SK-N-SH (cell line): Measurements from ENCODE around the gene LRGUK. TPM values are rescaled to one million over a fixed set of nuclear protein-coding genes. Genes with fewer than 3 reads are reported as not detected.

Experiments
- CTCF ChIA-PET: fragments of 300-600, 350-600 bp; formaldehyde crosslinking; extraction: SDS; loops from one replicate; lab custom pipeline; 2021; lab: Yijun Ruan, JAX
- POLR2A ChIA-PET: fragments of 350-600 bp; sonication (Branson Sonifier 250); formaldehyde crosslinking; extraction: SDS; loops from one replicate; lab custom pipeline; 2020; ENCODE audit warnings: antibody characterized with exemption, inconsistent platforms; lab: Yijun Ruan, JAX
- DNase-seq: peaks from one replicate; pipeline ENCODE4 v3.0.0; 2012
- H2AFZ ChIP-seq: fragments of 200-600 bp; sonication (generic); 2 replicates; pipeline ENCODE4 v1.8.1; 2016; ENCODE audit warnings: antibody characterized with exemption, mild to moderate bottlenecking, low read depth
- H3F3A ChIP-seq: fragments of 200-600 bp; sonication (generic); replicated peaks from 2 replicates; pipeline ENCODE3; 2016; ENCODE audit warnings: antibody characterized with exemption, mild to moderate bottlenecking; ENCODE audit not compliant: insufficient read depth
- H3K27ac ChIP-seq, 2 experiments: fragments of 200-500 bp in 1 of 2; fragments of 200-600 bp in 1 of 2; sonication (Bioruptor generic) in 1 of 2; sonication (generic), shearing (Covaris generic) in 1 of 2; 2 replicates each; pipeline versions ENCODE4 v1.5.1 to v1.6.1; 2014 to 2016; ENCODE audit warnings: low read depth in 2 of 2, inconsistent platforms in 1 of 2, low read length in 1 of 2, mild to moderate bottlenecking in 1 of 2, mixed read lengths in 1 of 2
- H3K27me3 ChIP-seq: fragments of 200-600 bp; sonication (generic), shearing (Covaris generic); 2 replicates; pipeline ENCODE4 v1.6.1; 2016; ENCODE audit warnings: mixed run types; ENCODE audit not compliant: insufficient read depth
- H3K36me3 ChIP-seq, 2 experiments: fragments of 200-500 bp in 1 of 2; fragments of 200-600 bp in 1 of 2; sonication (Bioruptor generic) in 1 of 2; sonication (generic) in 1 of 2; replicated peaks in 1 of 2; 2 replicates each; pipeline versions ENCODE3 to v1.5.1; 2014 to 2016; ENCODE audit warnings: low read length in 1 of 2, mild to moderate bottlenecking in 1 of 2; ENCODE audit not compliant: insufficient read depth in 2 of 2, control insufficient read depth in 1 of 2
- H3K4me1 ChIP-seq, 2 experiments: fragments of 200-500 bp in 1 of 2; fragments of 200-600 bp in 1 of 2; sonication (Bioruptor generic) in 1 of 2; sonication (generic), shearing (Covaris generic) in 1 of 2; 2 replicates each; pipeline versions ENCODE4 v1.5.1 to v1.6.1; 2014 to 2016; ENCODE audit warnings: low read depth in 1 of 2, low read length in 1 of 2, mixed run types in 1 of 2; ENCODE audit not compliant: insufficient read depth in 2 of 2, control insufficient read depth in 1 of 2
- H3K4me2 ChIP-seq: fragments of 200-600 bp; sonication (generic), shearing (Covaris generic); 2 replicates; pipeline ENCODE4 v1.6.1; 2017; ENCODE audit warnings: mixed run types
- H3K4me3 ChIP-seq, 2 experiments: fragments of 200-500 bp in 1 of 2; fragments of 200-600 bp in 1 of 2; sonication (Bioruptor generic) in 1 of 2; sonication (generic), shearing (Covaris generic) in 1 of 2; 2 replicates each; pipeline versions ENCODE4 v1.5.1 to v1.8.1; 2014 to 2016; ENCODE audit warnings: low read depth in 2 of 2, inconsistent platforms in 1 of 2, low read length in 1 of 2, mild to moderate bottlenecking in 1 of 2, mixed read lengths in 1 of 2, moderate library complexity in 1 of 2
- H3K79me2 ChIP-seq: fragments of 200-600 bp; sonication (generic); 2 replicates; pipeline ENCODE4 v1.8.1; 2017; ENCODE audit warnings: mild to moderate bottlenecking; ENCODE audit not compliant: insufficient read depth
- H3K9ac ChIP-seq: fragments of 200-600 bp; sonication (generic); 2 replicates; pipeline ENCODE4 v1.6.1; 2017; ENCODE audit warnings: mixed run types
- H3K9me2 ChIP-seq: fragments of 200-600 bp; sonication (generic); 2 replicates; pipeline ENCODE4 v1.6.1; 2017; ENCODE audit warnings: mixed run types
- H3K9me3 ChIP-seq: fragments of 200-600 bp; sonication (generic); 2 replicates; pipeline ENCODE4 v1.6.1; 2017; ENCODE audit warnings: mixed run types, mild to moderate bottlenecking, moderate library complexity
- H4K20me1 ChIP-seq: fragments of 200-600 bp; sonication (generic); 2 replicates; pipeline ENCODE4 v1.6.1; 2017; ENCODE audit warnings: mild to moderate bottlenecking, mixed run types; ENCODE audit not compliant: insufficient read depth
- EP300 ChIP-seq, 2 experiments: IDR thresholded peaks; 2 replicates each; pipeline versions ENCODE4 v1.4.0 to v1.6.1; 2012; ENCODE audit warnings: borderline replicate concordance in 1 of 2, low read depth in 1 of 2, low read length in 1 of 2
- FOXJ3 ChIP-seq: sonication (generic); formaldehyde crosslinking; IDR thresholded peaks from 2 replicates; pipeline ENCODE4 v1.5.1; 2020; ENCODE audit warnings: mild to moderate bottlenecking, missing genetic modification reagents
- GABPA ChIP-seq: IDR thresholded peaks from 2 replicates; pipeline ENCODE4 v1.4.0; 2012; ENCODE audit warnings: low read depth, mild to moderate bottlenecking
- NFIC ChIP-seq: IDR thresholded peaks from 2 replicates; pipeline ENCODE4 v1.4.0; 2012; ENCODE audit warnings: borderline replicate concordance
- RCOR1 ChIP-seq: fragments of 150-350 bp; IDR thresholded peaks from 2 replicates; pipeline ENCODE4 v1.6.1; 2017; ENCODE audit warnings: antibody characterized with exemption, low read length
- SMC3 ChIP-seq: IDR thresholded peaks from 2 replicates; pipeline ENCODE4 v1.6.1; 2012; ENCODE audit warnings: low read depth, low read length, improper control_type of control experiment
- TCF12 ChIP-seq: IDR thresholded peaks from 2 replicates; pipeline ENCODE4 v1.4.0; 2012
- TEAD4 ChIP-seq: IDR thresholded peaks from 2 replicates; pipeline ENCODE4 v1.4.0; 2012; ENCODE audit warnings: mild to moderate bottlenecking, borderline replicate concordance; ENCODE audit not compliant: insufficient read depth
- WGBS: methylation state at CpG from one replicate; pipeline ENCODE4 v1.1.6; 2017; ENCODE audit warnings: low lambda C conversion rate; 5-methylcytosine and 5-hydroxymethylcytosine counted together
- polyA plus RNA-seq, 3 experiments: library from polyadenylated mRNA; depleted of rRNA; stranded (reverse); fragments of >200 nt; gene quantifications; 2 replicates each; pipeline ENCODE4 v1.2.3, GENCODE V29; 2012
- TF ChIP-seq, protein P1 (sequence below): fragments of 200-600 bp; sonication (generic); IDR thresholded peaks from 2 replicates; pipeline ENCODE4 v1.6.1; 2017; ENCODE audit warnings: antibody characterized with exemption, mild to moderate bottlenecking, moderate library complexity
- TF ChIP-seq, protein P2 (sequence below): IDR thresholded peaks from 2 replicates; pipeline ENCODE4 v1.6.1; 2012; ENCODE audit warnings: mild to moderate bottlenecking, low read depth, low read length, moderate library complexity
- TF ChIP-seq, protein P3 (sequence below): IDR thresholded peaks from 2 replicates; pipeline ENCODE4 v1.4.0; 2012; ENCODE audit warnings: low read depth, borderline replicate concordance
- TF ChIP-seq, protein P4 (sequence below): fragments of 150-350 bp; IDR thresholded peaks from 2 replicates; pipeline ENCODE4 v1.6.1; 2017; ENCODE audit warnings: antibody characterized with exemption, low read length, low read depth, borderline replicate concordance
- TF ChIP-seq, protein P5 (sequence below): fragments of 150-350 bp; IDR thresholded peaks from 2 replicates; pipeline ENCODE4 v1.6.1; 2016; ENCODE audit warnings: mild to moderate bottlenecking, low read depth, low read length

LRGUK gene
- polyA plus RNA-seq, 1 of the 3 experiments (the other 2 are of a cell fraction): 1.5 TPM

DNA sequence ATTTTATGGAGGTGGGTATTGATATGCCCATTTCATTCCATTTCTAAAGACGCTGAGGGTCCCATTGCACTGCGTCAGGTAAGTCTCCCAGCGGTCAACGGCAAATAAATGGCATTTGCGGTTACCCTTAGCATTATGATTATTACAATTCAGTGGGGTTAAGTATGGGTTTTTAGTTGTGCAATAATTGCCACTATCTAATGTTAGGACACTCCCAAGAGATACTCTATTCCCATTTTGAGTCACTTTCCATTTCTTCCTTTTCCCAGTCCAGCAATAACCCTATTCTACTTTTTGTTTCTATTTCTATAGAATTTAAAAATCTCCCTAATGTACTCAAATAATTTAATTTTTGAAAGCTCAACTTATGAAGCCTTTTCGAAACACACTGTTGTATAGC is 185.6 kb downstream of the LRGUK start (continued):
- TF ChIP-seq, protein P1, sequence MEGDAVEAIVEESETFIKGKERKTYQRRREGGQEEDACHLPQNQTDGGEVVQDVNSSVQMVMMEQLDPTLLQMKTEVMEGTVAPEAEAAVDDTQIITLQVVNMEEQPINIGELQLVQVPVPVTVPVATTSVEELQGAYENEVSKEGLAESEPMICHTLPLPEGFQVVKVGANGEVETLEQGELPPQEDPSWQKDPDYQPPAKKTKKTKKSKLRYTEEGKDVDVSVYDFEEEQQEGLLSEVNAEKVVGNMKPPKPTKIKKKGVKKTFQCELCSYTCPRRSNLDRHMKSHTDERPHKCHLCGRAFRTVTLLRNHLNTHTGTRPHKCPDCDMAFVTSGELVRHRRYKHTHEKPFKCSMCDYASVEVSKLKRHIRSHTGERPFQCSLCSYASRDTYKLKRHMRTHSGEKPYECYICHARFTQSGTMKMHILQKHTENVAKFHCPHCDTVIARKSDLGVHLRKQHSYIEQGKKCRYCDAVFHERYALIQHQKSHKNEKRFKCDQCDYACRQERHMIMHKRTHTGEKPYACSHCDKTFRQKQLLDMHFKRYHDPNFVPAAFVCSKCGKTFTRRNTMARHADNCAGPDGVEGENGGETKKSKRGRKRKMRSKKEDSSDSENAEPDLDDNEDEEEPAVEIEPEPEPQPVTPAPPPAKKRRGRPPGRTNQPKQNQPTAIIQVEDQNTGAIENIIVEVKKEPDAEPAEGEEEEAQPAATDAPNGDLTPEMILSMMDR: no peak

DNA sequence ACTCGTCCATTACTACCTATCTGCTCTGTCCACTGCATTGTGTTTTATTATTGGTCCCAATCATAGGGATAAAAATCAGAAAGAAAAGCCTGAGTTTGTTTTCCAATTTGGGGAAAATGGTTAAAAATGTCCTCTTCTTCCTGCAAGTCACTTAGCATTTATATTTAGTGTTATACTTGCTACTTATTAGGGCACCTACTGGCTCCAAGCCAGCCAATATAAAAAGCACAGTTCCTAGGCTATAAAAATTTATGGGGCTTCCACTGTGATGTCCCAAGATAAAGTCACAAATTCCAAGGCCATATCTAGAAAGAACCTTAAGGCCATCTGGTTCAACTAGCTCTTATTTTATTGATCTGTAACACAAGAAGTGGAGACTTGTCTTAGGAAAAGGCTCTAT is 186.4 kb downstream of the LRGUK start:
- Histone ChIP-seq H3K9me2 (0 out of 2 replicates have a peak, but pooled peaks cover 3% of the 10 kb centered on the region), H3K27ac (no peak overlapping the region), H4K20me1 (no peaks in the 10 kb centered on the region), H3K27me3 (no peaks in the 10 kb centered on the region), H3K4me1 (peaks cover 4 to 24% of the 10 kb centered on the region in 2 experiments; a peak in 2 of 4 replicates), H3K79me2 (peaks cover 57% of the 10 kb centered on the region), H3K9ac (no peak overlapping the region), H3K9me3 (no peaks in the 10 kb centered on the region), H3K36me3 (peaks cover 9 to 20% of the 10 kb centered on the region in 2 experiments), H3K4me3 (no peak overlapping the region), H3F3A (no peaks in the 10 kb centered on the region), H3K4me2 (no peak overlapping the region), H2AFZ (no peak overlapping the region)
- CTCF ChIA-PET: interaction anchor here (1.1 to 1.8 kb wide), 3 partner anchors 12 to 107 kb away, joined by 4 read pairs; no protein-coding TSS in a partner anchor
- POLR2A ChIA-PET: no interaction called here
- TF ChIP-seq TCF12 (no peak), SMC3 (no peak), EP300 (IDR thresholded peaks at IDR 0.05; ENCODE audit: borderline replicate concordance in 1 of 2, low read depth in 1 of 2, low read length in 1 of 2) (no peak), RCOR1 (no peak), NFIC (no peak), GABPA (no peak), FOXJ3 (CRISPR knock-in tag) (no peak), TEAD4 (no peak)
- TF ChIP-seq, protein P2, sequence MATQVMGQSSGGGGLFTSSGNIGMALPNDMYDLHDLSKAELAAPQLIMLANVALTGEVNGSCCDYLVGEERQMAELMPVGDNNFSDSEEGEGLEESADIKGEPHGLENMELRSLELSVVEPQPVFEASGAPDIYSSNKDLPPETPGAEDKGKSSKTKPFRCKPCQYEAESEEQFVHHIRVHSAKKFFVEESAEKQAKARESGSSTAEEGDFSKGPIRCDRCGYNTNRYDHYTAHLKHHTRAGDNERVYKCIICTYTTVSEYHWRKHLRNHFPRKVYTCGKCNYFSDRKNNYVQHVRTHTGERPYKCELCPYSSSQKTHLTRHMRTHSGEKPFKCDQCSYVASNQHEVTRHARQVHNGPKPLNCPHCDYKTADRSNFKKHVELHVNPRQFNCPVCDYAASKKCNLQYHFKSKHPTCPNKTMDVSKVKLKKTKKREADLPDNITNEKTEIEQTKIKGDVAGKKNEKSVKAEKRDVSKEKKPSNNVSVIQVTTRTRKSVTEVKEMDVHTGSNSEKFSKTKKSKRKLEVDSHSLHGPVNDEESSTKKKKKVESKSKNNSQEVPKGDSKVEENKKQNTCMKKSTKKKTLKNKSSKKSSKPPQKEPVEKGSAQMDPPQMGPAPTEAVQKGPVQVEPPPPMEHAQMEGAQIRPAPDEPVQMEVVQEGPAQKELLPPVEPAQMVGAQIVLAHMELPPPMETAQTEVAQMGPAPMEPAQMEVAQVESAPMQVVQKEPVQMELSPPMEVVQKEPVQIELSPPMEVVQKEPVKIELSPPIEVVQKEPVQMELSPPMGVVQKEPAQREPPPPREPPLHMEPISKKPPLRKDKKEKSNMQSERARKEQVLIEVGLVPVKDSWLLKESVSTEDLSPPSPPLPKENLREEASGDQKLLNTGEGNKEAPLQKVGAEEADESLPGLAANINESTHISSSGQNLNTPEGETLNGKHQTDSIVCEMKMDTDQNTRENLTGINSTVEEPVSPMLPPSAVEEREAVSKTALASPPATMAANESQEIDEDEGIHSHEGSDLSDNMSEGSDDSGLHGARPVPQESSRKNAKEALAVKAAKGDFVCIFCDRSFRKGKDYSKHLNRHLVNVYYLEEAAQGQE: no peak
- TF ChIP-seq, protein P3, sequence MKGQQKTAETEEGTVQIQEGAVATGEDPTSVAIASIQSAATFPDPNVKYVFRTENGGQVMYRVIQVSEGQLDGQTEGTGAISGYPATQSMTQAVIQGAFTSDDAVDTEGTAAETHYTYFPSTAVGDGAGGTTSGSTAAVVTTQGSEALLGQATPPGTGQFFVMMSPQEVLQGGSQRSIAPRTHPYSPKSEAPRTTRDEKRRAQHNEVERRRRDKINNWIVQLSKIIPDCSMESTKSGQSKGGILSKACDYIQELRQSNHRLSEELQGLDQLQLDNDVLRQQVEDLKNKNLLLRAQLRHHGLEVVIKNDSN: no peak
- TF ChIP-seq, protein P4, sequence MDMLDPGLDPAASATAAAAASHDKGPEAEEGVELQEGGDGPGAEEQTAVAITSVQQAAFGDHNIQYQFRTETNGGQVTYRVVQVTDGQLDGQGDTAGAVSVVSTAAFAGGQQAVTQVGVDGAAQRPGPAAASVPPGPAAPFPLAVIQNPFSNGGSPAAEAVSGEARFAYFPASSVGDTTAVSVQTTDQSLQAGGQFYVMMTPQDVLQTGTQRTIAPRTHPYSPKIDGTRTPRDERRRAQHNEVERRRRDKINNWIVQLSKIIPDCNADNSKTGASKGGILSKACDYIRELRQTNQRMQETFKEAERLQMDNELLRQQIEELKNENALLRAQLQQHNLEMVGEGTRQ: no peak
- TF ChIP-seq, protein P5, sequence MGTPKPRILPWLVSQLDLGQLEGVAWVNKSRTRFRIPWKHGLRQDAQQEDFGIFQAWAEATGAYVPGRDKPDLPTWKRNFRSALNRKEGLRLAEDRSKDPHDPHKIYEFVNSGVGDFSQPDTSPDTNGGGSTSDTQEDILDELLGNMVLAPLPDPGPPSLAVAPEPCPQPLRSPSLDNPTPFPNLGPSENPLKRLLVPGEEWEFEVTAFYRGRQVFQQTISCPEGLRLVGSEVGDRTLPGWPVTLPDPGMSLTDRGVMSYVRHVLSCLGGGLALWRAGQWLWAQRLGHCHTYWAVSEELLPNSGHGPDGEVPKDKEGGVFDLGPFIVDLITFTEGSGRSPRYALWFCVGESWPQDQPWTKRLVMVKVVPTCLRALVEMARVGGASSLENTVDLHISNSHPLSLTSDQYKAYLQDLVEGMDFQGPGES: no peak
- WGBS: 98% methylated on average over 1 of the region's 1 CpG
- no peak for DNase-seq

Other genes with a start within 250 kb of the LRGUK start
- gene SLC35B4, start 189.6 kb downstream of the LRGUK start, polyA plus RNA-seq (2012; rRNA removed): 19.3 and 24.9 TPM in 2 replicates